ENCODE data around the gene PRKCQ.
"Not testable (repeated sequence)": the region's sequence is repeated elsewhere in the genome, so short reads cannot be mapped to it uniquely, and the experiment has no call there.

Gene PRKCQ

GRCh38 chr10:6595499-6595898, 15.4 kb upstream of the PRKCQ start:
- DNase-seq (ENCODE audit: low read depth in 2 of 2): no peak

- no peak for DNase-seq (ENCODE audit: low read depth in 2 of 2)
These were observed 13.2 kb upstream of the PRKCQ start for GRCh38 chr10:6593241-6593671.

DNA sequence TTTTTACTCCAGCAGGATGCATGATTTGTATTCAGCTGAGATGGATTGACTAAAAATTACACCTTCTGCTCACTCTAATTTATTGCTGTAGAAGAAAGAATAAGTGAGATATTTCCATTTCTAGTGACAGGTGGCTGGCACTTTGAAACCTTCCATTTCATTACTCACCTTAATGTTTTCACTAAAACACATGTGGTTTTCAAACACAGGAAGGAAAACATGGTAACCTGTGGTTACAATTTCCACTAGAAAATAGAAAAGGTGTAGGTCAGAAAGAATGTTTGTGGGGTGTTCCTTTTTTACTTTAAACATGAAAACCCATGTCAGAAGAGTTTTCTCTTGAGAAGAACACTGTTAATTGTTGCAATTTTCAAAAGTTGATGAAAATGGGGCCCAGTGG, 12.0 kb upstream of the PRKCQ start:
- DNase-seq (ENCODE audit: low read depth in 2 of 2): no peak

DNA sequence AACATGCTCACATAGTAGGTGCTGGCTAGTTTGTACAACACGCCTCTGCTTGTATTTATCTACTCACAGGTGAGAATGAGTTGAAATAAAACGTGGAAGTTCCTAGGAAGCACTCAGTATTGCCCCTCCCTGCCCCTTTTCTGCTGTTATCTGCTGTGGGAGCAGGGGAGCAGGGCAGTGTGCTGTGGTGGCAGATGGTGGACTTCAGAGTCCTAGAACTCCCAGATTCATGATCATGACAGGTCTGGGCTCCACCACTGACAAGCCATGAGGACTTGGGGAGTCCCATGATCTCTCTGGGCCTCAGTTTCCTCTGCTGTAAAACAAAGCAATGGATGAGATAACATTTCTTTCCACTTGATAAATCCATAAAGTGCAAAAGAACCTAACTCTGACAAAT, 11.6 kb upstream of the PRKCQ start:
- DNase-seq (ENCODE audit: low read depth in 2 of 2): no peak

DNA sequence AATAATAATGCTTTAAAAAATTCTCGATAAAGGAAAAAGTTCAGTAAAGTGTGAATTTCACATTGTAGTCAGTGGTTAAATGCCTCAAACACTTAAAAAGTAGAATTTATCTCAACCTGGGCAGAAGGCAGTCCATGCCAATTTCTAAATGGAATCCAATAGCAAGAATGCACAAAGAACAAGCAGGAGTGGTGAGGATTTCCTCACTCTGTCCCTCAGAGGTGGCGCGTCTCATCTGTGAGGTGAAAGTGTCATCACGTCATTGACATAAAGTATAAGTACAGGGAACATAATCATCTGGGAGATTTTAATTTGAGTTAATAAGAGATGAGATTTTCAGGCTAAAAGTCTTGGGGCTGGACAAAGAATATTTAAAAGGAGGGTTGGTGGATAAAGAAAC, 10.0 kb upstream of the PRKCQ start:
- no peak for DNase-seq (ENCODE audit: low read depth in 2 of 2)

- no peak for DNase-seq (ENCODE audit: low read depth in 2 of 2)
These were observed 9.4 kb upstream of the PRKCQ start for GRCh38 chr10:6589287-6590094.

- no peak for DNase-seq (ENCODE audit: low read depth in 2 of 2)
These were observed 8.8 kb upstream of the PRKCQ start for GRCh38 chr10:6588845-6589244.

- DNase-seq (ENCODE audit: low read depth in 2 of 2): no peak
These were observed 8.0 kb upstream of the PRKCQ start for GRCh38 chr10:6588082-6588481.

- DNase-seq (ENCODE audit: low read depth in 2 of 2): no peak
These were observed 6.4 kb upstream of the PRKCQ start for GRCh38 chr10:6586501-6586900.

- DNase-seq (ENCODE audit: low read depth in 2 of 2): peak; percentile 44 to 79
These were observed 3.4 kb upstream of the PRKCQ start for GRCh38 chr10:6583447-6583846.

- not testable (repeated sequence) for DNase-seq (ENCODE audit: low read depth in 2 of 2)
These were observed 2.8 kb upstream of the PRKCQ start for GRCh38 chr10:6582913-6583312.

DNA sequence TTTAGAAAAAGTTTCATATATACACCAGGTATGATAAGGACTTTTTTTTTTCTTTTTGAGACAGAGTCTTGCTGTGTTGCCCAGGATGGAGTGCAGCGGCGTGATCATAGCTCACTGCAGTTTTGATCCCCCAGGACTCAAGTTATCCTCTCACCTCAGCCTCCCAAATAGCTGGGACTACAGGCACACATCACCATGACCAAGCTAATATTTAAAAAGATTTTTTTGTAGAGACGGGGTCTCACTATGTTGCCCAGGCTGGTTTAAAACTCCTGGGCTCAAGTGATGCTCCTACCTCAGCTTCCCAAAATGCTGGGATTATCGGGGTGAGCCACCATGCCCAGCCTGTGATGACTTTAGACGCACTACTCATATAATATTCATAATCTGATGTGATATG, 2.2 kb upstream of the PRKCQ start:
- no peak for DNase-seq (ENCODE audit: low read depth in 2 of 2)

DNA sequence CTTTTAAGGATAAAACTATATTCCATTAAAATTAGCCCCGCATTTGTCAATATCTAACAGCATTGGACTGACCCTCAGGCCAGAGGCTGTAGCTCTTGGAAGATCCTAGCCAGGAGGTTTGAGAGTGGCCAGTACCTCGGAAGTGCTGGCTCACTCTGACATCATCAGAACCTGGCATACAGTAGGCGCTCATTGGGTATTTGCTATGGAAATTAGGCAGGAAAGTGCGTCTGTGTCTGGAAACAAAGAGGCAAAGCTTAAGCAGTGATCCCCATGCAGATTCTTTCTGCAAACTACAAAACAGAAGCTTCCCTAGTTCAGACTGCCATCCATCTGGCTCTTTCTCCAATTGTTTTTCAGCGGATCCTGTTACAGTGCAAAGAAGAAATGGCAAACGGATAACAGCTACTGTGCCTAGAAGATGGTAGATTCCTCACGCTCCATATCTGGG, 1.7 kb upstream of the PRKCQ start:
- DNase-seq (ENCODE audit: low read depth in 2 of 2): no peak

GRCh38 chr10:6581223-6581622, 1.1 kb upstream of the PRKCQ start:
- DNase-seq (ENCODE audit: low read depth in 2 of 2): not testable (repeated sequence)

DNA sequence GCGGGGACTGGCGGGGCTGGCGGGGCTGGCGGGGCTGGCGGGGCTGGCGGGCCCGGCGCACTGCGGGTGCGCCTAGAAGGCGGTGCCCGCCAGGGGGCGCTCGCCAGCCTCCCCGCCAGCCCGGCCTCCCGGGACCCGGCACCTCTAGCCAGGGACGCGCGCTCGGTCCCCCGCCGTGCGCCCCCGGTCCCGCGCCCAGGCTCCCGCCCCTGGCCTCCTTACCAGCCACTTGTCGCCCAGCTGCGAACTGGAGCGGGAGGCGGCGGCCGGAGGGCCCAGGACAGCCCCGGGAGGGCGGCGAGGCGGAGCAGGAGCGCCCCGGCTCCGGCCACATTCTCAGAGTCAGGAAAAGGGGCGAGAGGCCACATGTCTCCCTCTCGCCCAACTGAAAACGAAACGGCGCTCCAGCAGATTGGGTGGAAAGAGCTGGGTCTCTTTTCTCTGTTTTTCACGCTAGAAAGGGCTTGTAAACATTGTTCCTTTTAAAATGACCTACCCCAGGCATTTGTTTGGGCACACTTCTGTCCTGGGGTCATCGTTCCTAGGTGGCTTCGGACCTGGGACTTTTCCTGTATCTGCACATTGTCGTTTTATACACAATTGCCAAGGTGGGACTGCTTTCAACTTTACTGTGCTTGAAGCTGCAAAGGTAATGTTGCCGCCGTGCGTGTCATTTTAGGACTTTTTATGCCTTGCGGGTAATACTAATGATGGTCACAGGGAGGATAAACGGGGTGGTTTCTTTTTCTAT, 378 bp upstream of the PRKCQ start:
- peak; percentile 84 to 94 for DNase-seq (ENCODE audit: low read depth in 2 of 2)

DNA sequence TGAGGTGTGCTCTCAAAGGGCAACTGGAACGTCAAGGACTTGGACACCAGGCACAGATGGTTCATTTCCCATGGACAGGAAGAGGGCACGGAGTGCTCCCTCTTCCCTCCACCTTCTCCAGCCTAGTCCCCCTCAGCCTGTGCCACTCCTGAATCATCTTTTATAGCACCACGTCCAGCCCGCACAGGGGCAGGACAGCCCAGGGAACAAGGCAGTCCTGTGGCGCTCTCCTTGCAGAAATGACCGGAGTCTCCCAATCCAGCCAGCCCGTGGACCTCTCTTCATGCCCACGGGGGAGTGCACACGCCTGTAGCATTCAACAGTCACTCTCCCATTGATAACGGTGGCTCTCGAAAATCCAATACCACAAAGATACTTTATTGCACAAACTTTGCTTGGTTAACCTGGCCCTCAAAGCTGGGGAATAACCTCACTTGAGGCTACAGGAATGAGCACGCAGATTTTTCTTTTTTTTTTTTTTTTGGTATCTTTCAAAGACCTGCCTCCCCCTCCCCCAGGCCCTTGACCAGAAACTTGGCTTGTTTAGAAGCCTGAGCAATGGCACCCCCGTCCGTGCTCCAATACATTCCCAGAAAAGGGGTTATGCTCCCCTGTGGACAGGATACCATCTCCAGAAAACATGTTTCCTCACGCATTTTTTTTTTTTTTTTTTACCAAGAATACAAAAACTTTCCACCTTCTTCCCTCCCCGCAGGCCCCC, 733 bp downstream of the PRKCQ start:
- DNase-seq (ENCODE audit: low read depth in 2 of 2): no peak

DNA sequence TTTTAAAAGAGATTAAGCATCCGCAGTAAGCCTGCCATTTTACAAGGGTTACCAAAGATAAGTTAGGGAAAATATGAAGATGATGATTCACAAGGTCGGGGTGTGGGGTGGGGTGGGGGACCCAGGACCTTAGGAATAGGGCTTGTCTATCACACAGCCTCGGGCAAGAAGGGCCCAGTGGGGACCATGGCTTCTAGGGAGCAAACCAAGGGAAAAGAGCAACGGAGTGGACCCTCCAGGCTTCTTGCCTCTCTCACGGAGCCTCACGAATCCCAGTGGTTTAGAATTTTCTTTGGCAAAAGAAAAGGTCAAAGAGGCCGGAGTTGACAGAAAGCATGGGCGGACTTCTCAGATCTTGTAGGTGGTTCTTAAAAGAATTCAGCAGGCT, 1.3 kb downstream of the PRKCQ start:
- no peak for DNase-seq (ENCODE audit: low read depth in 2 of 2)

DNA sequence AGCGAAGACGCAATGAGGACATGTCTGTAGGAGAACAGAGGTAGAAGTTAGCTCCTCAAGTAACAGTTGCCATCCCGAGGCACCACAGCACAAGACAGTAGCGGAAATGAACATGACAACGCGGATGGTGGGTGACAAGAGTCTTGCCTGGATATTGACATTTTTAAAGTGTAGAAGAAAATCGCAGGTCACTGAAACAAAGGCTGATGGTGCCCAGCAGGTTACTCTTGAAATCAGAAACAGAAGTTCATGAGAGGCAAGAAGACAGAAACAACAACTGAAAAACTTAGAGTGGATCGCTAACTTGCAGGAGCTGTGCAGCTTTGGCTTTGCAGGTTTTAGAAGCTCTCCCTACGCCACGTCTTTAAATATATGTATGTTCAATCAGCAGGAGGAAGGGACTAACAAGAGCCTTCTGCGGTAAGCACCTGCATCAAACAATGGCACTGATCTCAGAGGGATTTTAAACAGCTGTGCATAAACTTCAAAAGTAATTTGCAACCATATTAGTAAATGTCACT, 1.8 kb downstream of the PRKCQ start:
- DNase-seq (ENCODE audit: low read depth in 2 of 2): no peak

DNA sequence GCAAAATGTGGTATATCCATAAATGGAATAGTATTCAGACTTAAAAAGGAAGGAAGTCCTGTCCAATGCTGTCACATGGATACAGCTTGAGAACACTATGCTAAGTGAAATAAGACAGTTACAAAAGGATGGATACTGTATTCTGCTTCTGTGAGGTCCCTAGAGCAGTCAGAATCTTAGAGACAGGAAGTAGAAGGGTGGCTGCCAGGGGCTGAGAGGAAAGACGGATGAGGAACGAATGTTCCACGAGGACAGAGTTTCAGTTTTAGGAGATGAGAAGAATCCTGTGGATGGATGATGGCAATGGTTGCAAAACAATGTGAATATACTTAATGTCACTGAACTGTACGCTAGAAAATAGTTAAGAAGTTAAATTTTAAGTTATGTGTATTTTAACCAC, 3.8 kb downstream of the PRKCQ start:
- no peak for DNase-seq (ENCODE audit: low read depth in 2 of 2)

GRCh38 chr10:6574664-6575176, 5.4 kb downstream of the PRKCQ start:
- DNase-seq (ENCODE audit: low read depth in 2 of 2): no peak

DNA sequence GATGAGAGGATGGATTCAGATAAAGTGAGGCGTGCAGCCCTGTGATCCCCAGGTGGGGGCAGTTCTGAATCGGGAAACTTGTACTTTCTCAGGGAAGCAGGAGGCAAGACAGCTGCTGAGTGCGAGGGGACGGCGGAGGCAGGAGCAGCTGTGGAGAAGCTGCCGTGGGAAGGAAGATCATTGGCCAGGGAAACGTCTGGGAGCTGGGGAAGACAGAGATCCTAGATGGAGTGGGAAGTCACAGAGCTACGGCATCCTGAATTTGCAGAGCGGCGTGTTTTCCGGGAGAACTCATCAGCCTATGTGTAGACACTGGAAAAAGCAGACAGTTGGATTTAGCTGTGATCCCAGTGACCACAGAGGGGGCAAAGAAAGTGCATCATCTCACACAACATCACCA, 9.2 kb downstream of the PRKCQ start:
- DNase-seq (ENCODE audit: low read depth in 2 of 2): no peak

- DNase-seq (ENCODE audit: low read depth in 2 of 2): no peak
These were observed 10.8 kb downstream of the PRKCQ start for GRCh38 chr10:6569259-6569658.
